HepG2 (cell line): ENCODE measurements around the gene NELFB. TPM values are rescaled to one million over a fixed set of nuclear protein-coding genes. Genes with fewer than 3 reads are reported as not detected.

ENCODE experiments used
- ATAC-seq: fragments of 200-7000 bp; cut with Tn5 transposase; 3 replicates; pipeline ENCODE4 v1.9.1; 2020; ENCODE audit warnings: mild to moderate bottlenecking, moderate library complexity
- BruUV-seq: library from RNA; stranded (reverse); fragments of 400-500 nt; replicated peaks from 2 replicates; lab custom pipeline; 2021; lab: Mats Ljungman, UMichigan
- CTCF ChIA-PET: fragments of 300-600 bp; formaldehyde crosslinking; extraction: SDS; loops from one replicate; lab custom pipeline; 2021; ENCODE audit warnings: low total read pairs, inconsistent platforms, low intra/inter-chr PET ratio; lab: Yijun Ruan, JAX
- POLR2A ChIA-PET: fragments of 350-600 bp; sonication (Branson Sonifier 250); formaldehyde crosslinking; loops from one replicate; lab custom pipeline; 2020; ENCODE audit warnings: antibody characterized with exemption, inconsistent platforms; lab: Yijun Ruan, JAX
- DNase-seq: peaks from one replicate; pipeline ENCODE4 v3.0.0-alpha.2; 2015; ENCODE audit warnings: low spot score
- FAIRE-seq: peaks from 3 replicates; lab custom pipeline; 2011; peaks lifted over from hg19 to GRCh38; lab: Jason Lieb, UNC
- H2AFZ ChIP-seq: one replicate; pipeline ENCODE4 v1.6.1; 2011; ENCODE audit warnings: low read length, inconsistent platforms
- H3K27ac ChIP-seq: fragments of 300-600 bp; 3 replicates; pipeline ENCODE4 v1.8.0; 2011; ENCODE audit warnings: mixed run types, mild to moderate bottlenecking, mixed read lengths, low read length, inconsistent platforms; ENCODE audit not compliant: insufficient read depth; ENCODE audit errors: extremely low read length
- H3K27me3 ChIP-seq, 2 experiments: fragments of 200-600 bp in 1 of 2; 2 replicates in 1 of 2; 3 replicates in 1 of 2; pipeline versions ENCODE4 v1.6.0 to v1.8.0; 2011; ENCODE audit warnings: low read length in 2 of 2, mild to moderate bottlenecking in 2 of 2, moderate library complexity in 2 of 2, inconsistent platforms in 1 of 2; ENCODE audit not compliant: insufficient read depth in 2 of 2, control insufficient read depth in 1 of 2
- H3K36me3 ChIP-seq, 2 experiments: fragments of 200-600 bp in 1 of 2; replicated peaks in 1 of 2; 2 replicates in 1 of 2; 3 replicates in 1 of 2; pipeline versions ENCODE4 v1.5.1 to v1.8.0; 2011; ENCODE audit warnings: low read length in 2 of 2, inconsistent platforms in 1 of 2; ENCODE audit not compliant: insufficient read depth in 2 of 2, control insufficient read depth in 1 of 2
- H3K4me1 ChIP-seq: 2 replicates; pipeline ENCODE4 v1.5.1; 2012; ENCODE audit warnings: low read length, inconsistent platforms; ENCODE audit not compliant: insufficient read depth
- H3K4me2 ChIP-seq: 2 replicates; pipeline ENCODE4 v1.6.0; 2011; ENCODE audit warnings: low read depth, low read length, inconsistent platforms
- H3K4me3 ChIP-seq, 3 experiments: fragments of 200-600 bp in 1 of 3; sonication (generic), shearing (Covaris generic) in 1 of 3; replicated peaks in 1 of 3; 2 replicates each; pipeline ENCODE4 v1.5.1; 2011 to 2016; ENCODE audit warnings: low read length in 3 of 3, inconsistent platforms in 2 of 3, low read depth in 2 of 3, mild to moderate bottlenecking in 2 of 3, control low read depth in 1 of 3, mixed read lengths in 1 of 3; ENCODE audit not compliant: insufficient read depth in 1 of 3
- H3K79me2 ChIP-seq: one replicate; pipeline ENCODE4 v1.6.1; 2011; ENCODE audit warnings: low read length, inconsistent platforms; ENCODE audit not compliant: insufficient read depth
- H3K9ac ChIP-seq: 2 replicates; pipeline ENCODE4 v1.6.0; 2011; ENCODE audit warnings: mild to moderate bottlenecking, low read depth, low read length, inconsistent platforms; ENCODE audit not compliant: insufficient read depth
- H3K9me3 ChIP-seq: 2 replicates; pipeline ENCODE4 v1.5.1; 2012; ENCODE audit warnings: mild to moderate bottlenecking, low read length
- H4K20me1 ChIP-seq: 2 replicates; pipeline ENCODE4 v1.6.0; 2011; ENCODE audit warnings: inconsistent platforms, mild to moderate bottlenecking, low read length, moderate library complexity; ENCODE audit not compliant: insufficient read depth
- GATAD1 ChIP-seq: IDR thresholded peaks from 2 replicates; pipeline ENCODE4 v1.6.1; 2016; ENCODE audit warnings: missing genetic modification reagents, missing compliant biosample characterization
- HMGXB4 ChIP-seq, 2 experiments: sonication (generic) in 1 of 2; formaldehyde crosslinking in 1 of 2; IDR thresholded peaks; 2 replicates each; pipeline versions ENCODE4 v1.4.0 to v1.6.1; 2018 to 2020; ENCODE audit warnings: missing genetic modification reagents in 2 of 2, borderline replicate concordance in 1 of 2, low read depth in 1 of 2, mild to moderate bottlenecking in 1 of 2, missing biosample characterization in 1 of 2
- HOXA3 ChIP-seq: sonication (generic); formaldehyde crosslinking; IDR thresholded peaks from 2 replicates; pipeline ENCODE4 v1.5.0; 2020; ENCODE audit warnings: missing genetic modification reagents
- KLF15 ChIP-seq: sonication (generic); formaldehyde crosslinking; IDR thresholded peaks from 2 replicates; pipeline ENCODE4 v1.8.1; 2023; ENCODE audit warnings: borderline replicate concordance, mild to moderate bottlenecking, inconsistent platforms, missing genetic modification reagents, mixed read lengths
- MTA1 ChIP-seq: sonication (generic); formaldehyde crosslinking; IDR thresholded peaks from 2 replicates; pipeline ENCODE4 v1.4.0; 2020; ENCODE audit warnings: missing genetic modification reagents, mild to moderate bottlenecking, borderline replicate concordance
- RFX5 ChIP-seq: IDR thresholded peaks from 2 replicates; pipeline ENCODE4 v1.6.1; 2011; ENCODE audit warnings: low read depth, low read length, improper control_type of control experiment
- ZFYVE20 ChIP-seq: sonication (generic); formaldehyde crosslinking; IDR thresholded peaks from 2 replicates; pipeline ENCODE4 v1.8.0; 2023; ENCODE audit warnings: low read depth, mild to moderate bottlenecking, moderate library complexity, missing genetic modification reagents, borderline replicate concordance
- ZNF101 ChIP-seq: sonication (generic); formaldehyde crosslinking; IDR thresholded peaks from 2 replicates; pipeline ENCODE4 v1.4.0; 2020; ENCODE audit warnings: mild to moderate bottlenecking, low read depth, missing genetic modification reagents, borderline replicate concordance
- ZNF777 ChIP-seq: sonication (generic); formaldehyde crosslinking; IDR thresholded peaks from 2 replicates; pipeline ENCODE4 v1.4.0; 2020; ENCODE audit warnings: missing genetic modification reagents
- WGBS: methylation state at CpG from one replicate; pipeline ENCODE4 v1.1.6; 2017; ENCODE audit warnings: low lambda C conversion rate; 5-methylcytosine and 5-hydroxymethylcytosine counted together
- in situ Hi-C: cut with HindIII; loops from 2 replicates; pipeline ENCODE4 v1.10.0; 2017; ENCODE audit warnings: low pct_unique_long_range_greater_than_20kb; ENCODE audit not compliant: extremely low pct_ligation_motif_present
- intact Hi-C: fragments of 100-400 bp; cut with micrococcal nuclease; formaldehyde crosslinking; loops from one replicate; pipeline ENCODE4 v1.10.0; 2022; ENCODE audit not compliant: unreplicated experiment
- polyA plus RNA-seq, 8 experiments: library from polyadenylated mRNA; depleted of rRNA in 3 of 8; stranded (reverse) in 7 of 8; unstranded in 1 of 8; fragments of >200 nt; fragmentation: Illumina TruSeq in 4 of 8; extraction: Trizol in 4 of 8; gene quantifications; 2 replicates each; pipeline versions ENCODE4 v1.2.1 to v1.2.3, GENCODE V29; 2011 to 2016; ENCODE audit warnings: low read depth in 4 of 8, missing spikeins in 1 of 8, mixed read lengths in 1 of 8; ENCODE audit not compliant: insufficient read depth in 1 of 8
- total RNA-seq, 5 experiments: library from RNA; depleted of rRNA; stranded (reverse); fragments of >200 nt; fragmentation: Illumina TruSeq; extraction: Trizol; gene quantifications; 2 replicates each; pipeline ENCODE4 v1.2.3, GENCODE V29; 2016; ENCODE audit warnings: low read depth in 1 of 5
- TF ChIP-seq, protein P1 (sequence below): sonication (generic); formaldehyde crosslinking; IDR thresholded peaks from 2 replicates; pipeline ENCODE4 v1.4.0; 2020; ENCODE audit warnings: missing genetic modification reagents
- TF ChIP-seq, protein P2 (sequence below): sonication (generic); formaldehyde crosslinking; IDR thresholded peaks from 2 replicates; pipeline ENCODE4 v1.5.0; 2020; ENCODE audit warnings: mild to moderate bottlenecking, missing genetic modification reagents, borderline replicate concordance
- TF ChIP-seq, protein P3 (sequence below): IDR thresholded peaks from 2 replicates; pipeline ENCODE4 v1.6.1; 2016; ENCODE audit warnings: control low read depth

NELFB gene
- total and polyA plus RNA-seq, 2 of the 13 experiments (the other 11 are each of a cell fraction or from before 2014, with no cell fraction given), result 26.5 to 45.8 TPM

GRCh38 chr9:137294681-137295237, 39.6 kb downstream of the NELFB start (continued):
- TF ChIP-seq, protein P1, sequence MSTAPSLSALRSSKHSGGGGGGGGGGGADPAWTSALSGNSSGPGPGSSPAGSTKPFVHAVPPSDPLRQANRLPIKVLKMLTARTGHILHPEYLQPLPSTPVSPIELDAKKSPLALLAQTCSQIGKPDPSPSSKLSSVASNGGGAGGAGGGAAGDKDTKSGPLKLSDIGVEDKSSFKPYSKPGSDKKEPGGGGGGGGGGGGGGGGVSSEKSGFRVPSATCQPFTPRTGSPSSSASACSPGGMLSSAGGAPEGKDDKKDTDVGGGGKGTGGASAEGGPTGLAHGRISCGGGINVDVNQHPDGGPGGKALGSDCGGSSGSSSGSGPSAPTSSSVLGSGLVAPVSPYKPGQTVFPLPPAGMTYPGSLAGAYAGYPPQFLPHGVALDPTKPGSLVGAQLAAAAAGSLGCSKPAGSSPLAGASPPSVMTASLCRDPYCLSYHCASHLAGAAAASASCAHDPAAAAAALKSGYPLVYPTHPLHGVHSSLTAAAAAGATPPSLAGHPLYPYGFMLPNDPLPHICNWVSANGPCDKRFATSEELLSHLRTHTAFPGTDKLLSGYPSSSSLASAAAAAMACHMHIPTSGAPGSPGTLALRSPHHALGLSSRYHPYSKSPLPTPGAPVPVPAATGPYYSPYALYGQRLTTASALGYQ, result 0 out of 2 replicates have a peak, but pooled peaks have one; percentile 26
- TF ChIP-seq ZNF101 (CRISPR knock-in tag), result peak; percentile 72; the same call in 1 of the 2 replicates
- TF ChIP-seq KLF15, result 0 out of 2 replicates have a peak, but pooled peaks have one; percentile 14
- TF ChIP-seq ZFYVE20 (CRISPR knock-in tag), result no peak

DNA sequence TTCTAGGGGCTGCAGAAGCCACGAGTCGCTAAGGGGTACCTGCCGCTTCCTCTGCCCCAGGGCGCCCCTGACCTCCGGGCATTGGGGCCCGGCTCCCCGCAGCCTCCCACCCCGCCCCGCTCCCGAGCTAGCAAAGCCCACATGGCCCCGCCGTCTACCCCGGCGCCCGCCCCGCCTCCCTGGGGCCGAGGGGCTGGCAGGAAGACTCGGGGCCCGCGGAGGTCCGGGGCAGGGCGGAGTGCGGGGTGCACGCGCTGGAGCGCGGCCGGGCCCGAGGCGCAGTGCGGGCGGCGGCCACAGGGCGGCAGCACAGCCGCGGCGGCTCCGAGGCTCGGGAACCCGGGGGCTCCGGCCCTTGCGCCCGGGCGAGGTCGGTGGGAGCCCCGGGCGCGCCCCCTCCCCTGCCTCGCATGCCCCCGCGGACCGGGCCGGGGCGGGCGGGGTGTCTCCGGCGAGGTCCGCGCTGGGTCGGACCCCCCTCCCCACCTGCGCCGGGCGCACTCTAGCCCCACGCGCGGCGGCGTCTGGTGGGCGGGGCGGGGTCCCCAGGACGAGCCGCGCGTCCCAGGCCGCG, 40.2 kb downstream of the NELFB start:
- ChIA-PET POLR2A (no interaction called here), CTCF (interaction anchor here (1.4 kb wide), 1 partner anchor 112 kb away, joined by 7 read pairs; no protein-coding TSS in a partner anchor)
- ATAC-seq (peak; percentile 60), DNase-seq (no peak), FAIRE-seq (no peak)
- H3K4me2 ChIP-seq, result peak overlapping the region; percentile 80
- peaks cover 4 to 37% of the 10 kb centered on the region in 2 experiments; a peak in 4 of 5 replicates for H3K27me3 ChIP-seq
- H2AFZ ChIP-seq, result no peak overlapping the region
- peak overlapping the region; percentile 34 to 67 (median 49); a peak in 5 of 6 replicates for H3K4me3 ChIP-seq
- H3K4me1 ChIP-seq, result peaks cover 62% of the 10 kb centered on the region
- no peaks in the 10 kb centered on the region for H3K9me3 ChIP-seq
- BruUV-seq, result no TSS peak
- no peaks in the 10 kb centered on the region for H3K36me3 ChIP-seq
- WGBS, result 13% methylated on average over 3 of the region's 76 CpGs
- no peaks in the 10 kb centered on the region for H3K79me2 ChIP-seq
- H3K27ac ChIP-seq, result no peak overlapping the region
- in situ Hi-C loops, result no loop called here
- intact Hi-C loops, result no loop called here
- H4K20me1 ChIP-seq, result no peaks in the 10 kb centered on the region
- peak overlapping the region; percentile 29; the same call in 1 of the 2 replicates for H3K9ac ChIP-seq
- TF ChIP-seq, protein P2, sequence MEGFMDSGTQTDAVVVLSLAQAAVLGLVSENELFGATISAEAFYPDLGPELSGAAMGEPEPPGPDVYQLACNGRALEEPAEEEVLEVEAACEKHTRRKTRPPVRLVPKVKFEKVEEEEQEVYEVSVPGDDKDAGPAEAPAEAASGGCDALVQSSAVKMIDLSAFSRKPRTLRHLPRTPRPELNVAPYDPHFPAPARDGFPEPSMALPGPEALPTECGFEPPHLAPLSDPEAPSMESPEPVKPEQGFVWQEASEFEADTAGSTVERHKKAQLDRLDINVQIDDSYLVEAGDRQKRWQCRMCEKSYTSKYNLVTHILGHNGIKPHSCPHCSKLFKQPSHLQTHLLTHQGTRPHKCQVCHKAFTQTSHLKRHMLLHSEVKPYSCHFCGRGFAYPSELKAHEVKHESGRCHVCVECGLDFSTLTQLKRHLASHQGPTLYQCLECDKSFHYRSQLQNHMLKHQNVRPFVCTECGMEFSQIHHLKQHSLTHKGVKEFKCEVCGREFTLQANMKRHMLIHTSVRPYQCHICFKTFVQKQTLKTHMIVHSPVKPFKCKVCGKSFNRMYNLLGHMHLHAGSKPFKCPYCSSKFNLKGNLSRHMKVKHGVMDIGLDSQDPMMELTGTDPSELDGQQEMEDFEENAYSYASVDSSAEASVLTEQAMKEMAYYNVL (CRISPR knock-in tag), result no peak
- TF ChIP-seq, protein P3, sequence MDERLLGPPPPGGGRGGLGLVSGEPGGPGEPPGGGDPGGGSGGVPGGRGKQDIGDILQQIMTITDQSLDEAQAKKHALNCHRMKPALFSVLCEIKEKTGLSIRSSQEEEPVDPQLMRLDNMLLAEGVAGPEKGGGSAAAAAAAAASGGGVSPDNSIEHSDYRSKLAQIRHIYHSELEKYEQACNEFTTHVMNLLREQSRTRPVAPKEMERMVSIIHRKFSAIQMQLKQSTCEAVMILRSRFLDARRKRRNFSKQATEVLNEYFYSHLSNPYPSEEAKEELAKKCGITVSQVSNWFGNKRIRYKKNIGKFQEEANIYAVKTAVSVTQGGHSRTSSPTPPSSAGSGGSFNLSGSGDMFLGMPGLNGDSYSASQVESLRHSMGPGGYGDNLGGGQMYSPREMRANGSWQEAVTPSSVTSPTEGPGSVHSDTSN, result no peak
- TF ChIP-seq ZNF101 (CRISPR knock-in tag) (0 out of 2 replicates have a peak, but pooled peaks have one; percentile 3), MTA1 (CRISPR knock-in tag) (0 out of 2 replicates have a peak, but pooled peaks have one; percentile 6), HOXA3 (CRISPR knock-in tag) (peak; percentile 52; the same call in 1 of the 2 replicates), RFX5 (no peak), GATAD1 (CRISPR knock-in tag) (no peak), ZNF777 (CRISPR knock-in tag) (peak; percentile 41), HMGXB4 (CRISPR knock-in tag; IDR thresholded peaks at IDR 0.05; ENCODE audit: borderline replicate concordance in 1 of 2, low read depth in 1 of 2) (0 out of 4 replicates have a peak, but pooled peaks of 1 of the 2 experiments have one; percentile 4)
